H1 (cell line): ENCODE measurements around the gene RNF224. TPM values are rescaled to one million over a fixed set of nuclear protein-coding genes. Genes with fewer than 3 reads are reported as not detected.
A peak's percentile ranks its signal among the peaks of the same experiment; 100 is the strongest.

Experiments used
- CTCF ChIA-PET: fragments of 300-600 bp; sonication (Branson Sonifier 250); formaldehyde crosslinking; loops from one replicate; lab custom pipeline; 2021; ENCODE audit not compliant: partially characterized antibody; lab: Charles Lee
- POLR2A ChIA-PET: fragments of 300-600 bp; sonication (Branson Sonifier 250); formaldehyde crosslinking; loops from one replicate; lab custom pipeline; 2021; ENCODE audit warnings: inconsistent platforms; ENCODE audit not compliant: partially characterized antibody; lab: Charles Lee
- DNase-seq, 2 experiments: peaks; one replicate each; pipeline versions ENCODE4 v3.0.0 to v3.0.0-alpha.2; 2010 to 2022; ENCODE audit warnings: low spot score in 2 of 2, low read depth in 1 of 2, mixed read lengths in 1 of 2
- FAIRE-seq: peaks from 2 replicates; lab custom pipeline; 2011; peaks lifted over from hg19 to GRCh38; lab: Jason Lieb, UNC
- H2AFZ ChIP-seq: 2 replicates; pipeline ENCODE4 v1.8.1; 2012; ENCODE audit warnings: low read length, inconsistent platforms
- H2AK5ac ChIP-seq: 2 replicates; pipeline ENCODE4 v1.6.1; 2013; ENCODE audit warnings: low read depth, low read length
- H2BK120ac ChIP-seq: replicated peaks from 2 replicates; pipeline ENCODE3; 2013; ENCODE audit warnings: low read depth, low read length, inconsistent platforms
- H2BK12ac ChIP-seq: 2 replicates; pipeline ENCODE4 v1.6.1; 2013; ENCODE audit warnings: low read depth, low read length
- H2BK15ac ChIP-seq: 2 replicates; pipeline ENCODE4 v1.6.1; 2013; ENCODE audit warnings: low read length
- H2BK20ac ChIP-seq: 2 replicates; pipeline ENCODE4 v1.6.1; 2013; ENCODE audit warnings: low read length
- H2BK5ac ChIP-seq: 2 replicates; pipeline ENCODE4 v1.6.1; 2013; ENCODE audit warnings: low read depth, low read length
- H3K14ac ChIP-seq: 2 replicates; pipeline ENCODE4 v1.6.1; 2013; ENCODE audit warnings: inconsistent platforms; ENCODE audit not compliant: insufficient read length
- H3K18ac ChIP-seq: 2 replicates; pipeline ENCODE4 v1.6.1; 2013; ENCODE audit warnings: low read length; ENCODE audit errors: extremely low read depth
- H3K23ac ChIP-seq: 2 replicates; pipeline ENCODE4 v1.6.1; 2013; ENCODE audit warnings: inconsistent platforms; ENCODE audit not compliant: insufficient read length
- H3K23me2 ChIP-seq: 2 replicates; pipeline ENCODE4 v1.6.1; 2013; ENCODE audit warnings: low read depth, low read length
- H3K27ac ChIP-seq: 2 replicates; pipeline ENCODE4 v1.6.1; 2011; ENCODE audit warnings: low read depth, low read length, inconsistent platforms
- H3K27me3 ChIP-seq, 4 experiments: replicated peaks in 1 of 4; 1 replicate in 1 of 4; 2 replicates in 3 of 4; pipeline versions ENCODE4 v1.6.1 to v1.8.1; 2011 to 2013; ENCODE audit warnings: low read length in 3 of 4, mild to moderate bottlenecking in 3 of 4, inconsistent platforms in 2 of 4, mixed read lengths in 2 of 4, moderate library complexity in 1 of 4; ENCODE audit not compliant: control insufficient read depth in 3 of 4, insufficient read depth in 3 of 4; ENCODE audit errors: extremely low read depth in 1 of 4
- H3K36me3 ChIP-seq, 4 experiments: 2 replicates each; pipeline versions ENCODE4 v1.6.1 to v1.8.1; 2011 to 2013; ENCODE audit warnings: mild to moderate bottlenecking in 4 of 4, low read length in 3 of 4, moderate library complexity in 2 of 4, control low read depth in 1 of 4, inconsistent platforms in 1 of 4; ENCODE audit not compliant: insufficient read depth in 4 of 4, control insufficient read depth in 2 of 4
- H3K4ac ChIP-seq: replicated peaks from 2 replicates; pipeline ENCODE3; 2013; ENCODE audit warnings: low read length, low read depth, mixed read lengths, inconsistent platforms; ENCODE audit not compliant: insufficient read length
- H3K4me1 ChIP-seq, 4 experiments: replicated peaks in 1 of 4; 1 replicate in 1 of 4; 2 replicates in 3 of 4; pipeline versions ENCODE4 v1.6.1 to v1.8.1; 2011 to 2013; ENCODE audit warnings: low read length in 3 of 4, inconsistent platforms in 2 of 4, mixed read lengths in 1 of 4; ENCODE audit not compliant: insufficient read depth in 4 of 4, control insufficient read depth in 3 of 4
- H3K4me2 ChIP-seq, 2 experiments: 2 replicates each; pipeline versions ENCODE4 v1.6.1 to v1.8.1; 2011 to 2013; ENCODE audit warnings: low read depth in 2 of 2, low read length in 2 of 2, control low read depth in 1 of 2, inconsistent platforms in 1 of 2, mild to moderate bottlenecking in 1 of 2; ENCODE audit not compliant: insufficient read depth in 1 of 2
- H3K4me3 ChIP-seq, 4 experiments: fragments of 200-600, 300-600 bp in 1 of 4; sonication (generic), shearing (Covaris generic), sonication (Bioruptor Twin) in 1 of 4; 2 replicates each; pipeline versions ENCODE4 v1.5.1 to v1.8.1; 2011 to 2016; ENCODE audit warnings: low read length in 4 of 4, low read depth in 3 of 4, control low read depth in 2 of 4, inconsistent platforms in 2 of 4, mild to moderate bottlenecking in 2 of 4, mixed read lengths in 1 of 4, moderate library complexity in 1 of 4; ENCODE audit not compliant: insufficient read depth in 2 of 4; ENCODE audit errors: extremely low read depth in 1 of 4
- H3K56ac ChIP-seq: replicated peaks from 2 replicates; pipeline ENCODE3; 2013; ENCODE audit warnings: low read depth, mild to moderate bottlenecking, mixed read lengths, low read length, inconsistent platforms; ENCODE audit not compliant: insufficient read length
- H3K79me1 ChIP-seq: 2 replicates; pipeline ENCODE4 v1.6.1; 2013; ENCODE audit warnings: low read depth, low read length, control low read depth
- H3K79me2 ChIP-seq, 2 experiments: 2 replicates each; pipeline versions ENCODE4 v1.6.1 to v1.8.1; 2012 to 2013; ENCODE audit warnings: low read length in 2 of 2, mild to moderate bottlenecking in 2 of 2, inconsistent platforms in 1 of 2; ENCODE audit not compliant: insufficient read depth in 2 of 2, control insufficient read depth in 1 of 2
- H3K9ac ChIP-seq, 4 experiments: replicated peaks in 1 of 4; 1 replicate in 1 of 4; 2 replicates in 3 of 4; pipeline versions ENCODE4 v1.6.1 to v1.8.1; 2011 to 2013; ENCODE audit warnings: low read depth in 3 of 4, low read length in 3 of 4, control low read depth in 2 of 4, mild to moderate bottlenecking in 2 of 4, moderate library complexity in 2 of 4, inconsistent platforms in 1 of 4; ENCODE audit errors: extremely low read depth in 1 of 4
- H3K9me3 ChIP-seq, 2 experiments: 2 replicates each; pipeline versions ENCODE4 v1.6.1 to v1.8.1; 2012 to 2013; ENCODE audit warnings: mild to moderate bottlenecking in 2 of 2, moderate library complexity in 2 of 2, control low read depth in 1 of 2, inconsistent platforms in 1 of 2, low read depth in 1 of 2, low read length in 1 of 2, mixed read lengths in 1 of 2; ENCODE audit not compliant: insufficient read depth in 2 of 2
- H4K20me1 ChIP-seq, 2 experiments: replicated peaks in 1 of 2; 2 replicates each; pipeline versions ENCODE3 to v1.8.1; 2011 to 2013; ENCODE audit warnings: inconsistent platforms in 2 of 2, low read length in 2 of 2, mild to moderate bottlenecking in 1 of 2; ENCODE audit not compliant: insufficient read depth in 2 of 2, control insufficient read depth in 1 of 2
- H4K5ac ChIP-seq: 2 replicates; pipeline ENCODE4 v1.6.1; 2013; ENCODE audit warnings: low read length, low read depth, mixed read lengths, inconsistent platforms; ENCODE audit not compliant: insufficient read length
- H4K8ac ChIP-seq: 2 replicates; pipeline ENCODE4 v1.8.0; 2013; ENCODE audit warnings: mild to moderate bottlenecking, moderate library complexity, low read length, inconsistent platforms; ENCODE audit not compliant: insufficient read depth; ENCODE audit errors: extremely low read depth
- H4K91ac ChIP-seq: replicated peaks from 2 replicates; pipeline ENCODE3; 2013; ENCODE audit warnings: low read length, mixed read lengths, inconsistent platforms; ENCODE audit not compliant: insufficient read length
- ATF2 ChIP-seq: IDR thresholded peaks from 2 replicates; pipeline ENCODE4 v1.6.1; 2012; ENCODE audit warnings: low read length, inconsistent platforms
- CTBP2 ChIP-seq: IDR thresholded peaks from 2 replicates; pipeline ENCODE4 v1.7.0; 2011; ENCODE audit warnings: borderline replicate concordance, mild to moderate bottlenecking, moderate library complexity, mixed read lengths, low read length; ENCODE audit not compliant: insufficient read depth, insufficient read length
- FOSL1 ChIP-seq: IDR thresholded peaks from 2 replicates; pipeline ENCODE4 v1.6.1; 2011; ENCODE audit warnings: mild to moderate bottlenecking, low read depth, low read length, moderate library complexity; ENCODE audit not compliant: insufficient read depth
- HDAC2 ChIP-seq, 2 experiments: fragments of 300-600 bp in 1 of 2; sonication (generic) in 1 of 2; IDR thresholded peaks; 2 replicates each; pipeline ENCODE4 v1.6.1; 2011 to 2012; ENCODE audit warnings: low read depth in 2 of 2, low read length in 2 of 2, mild to moderate bottlenecking in 2 of 2, moderate library complexity in 2 of 2, borderline replicate concordance in 1 of 2, inconsistent platforms in 1 of 2
- JUN ChIP-seq: IDR thresholded peaks from 2 replicates; pipeline ENCODE4 v1.6.1; 2011; ENCODE audit warnings: low read depth, mild to moderate bottlenecking, improper control_type of control experiment, low read length
- JUND ChIP-seq: IDR thresholded peaks from 2 replicates; pipeline ENCODE4 v1.6.1; 2011; ENCODE audit warnings: mild to moderate bottlenecking, improper control_type of control experiment, low read length
- KDM4A ChIP-seq: IDR thresholded peaks from one replicate; pipeline ENCODE4 v1.7.1; 2012; ENCODE audit warnings: low read depth, mild to moderate bottlenecking, moderate library complexity, low read length, inconsistent platforms; ENCODE audit not compliant: severe bottlenecking
- RBBP5 ChIP-seq: IDR thresholded peaks from 2 replicates; pipeline ENCODE4 v1.7.1; 2012; ENCODE audit warnings: low read depth, mild to moderate bottlenecking, inconsistent platforms, low read length, moderate library complexity, borderline replicate concordance
- RNF2 ChIP-seq: fragments of 200-900, 300-1000 bp; sonication (generic); IDR thresholded peaks from 2 replicates; pipeline ENCODE4 v1.7.1; 2016; ENCODE audit warnings: borderline replicate concordance, low read depth, mild to moderate bottlenecking, antibody characterized with exemption, low read length; ENCODE audit not compliant: poor library complexity, severe bottlenecking; ENCODE audit errors: missing control alignments
- SRF ChIP-seq: IDR thresholded peaks from 2 replicates; pipeline ENCODE4 v1.6.1; 2011; ENCODE audit warnings: mild to moderate bottlenecking, low read depth, low read length, moderate library complexity
- TEAD4 ChIP-seq: IDR thresholded peaks from 2 replicates; pipeline ENCODE4 v1.6.1; 2012; ENCODE audit warnings: low read depth, low read length, inconsistent platforms, mixed read lengths
- WGBS, 2 experiments: shearing (Covaris generic) in 1 of 2; methylation state at CpG; one replicate each; pipeline versions ENCODE4 v1.1.6 to v1.1.7; 2013 to 2015; ENCODE audit warnings: low lambda C conversion rate in 2 of 2, mixed read lengths in 2 of 2, inconsistent platforms in 1 of 2, low coverage in 1 of 2, missing lambda C conversion rate in 1 of 2; ENCODE audit not compliant: insufficient replicate concordance in 2 of 2, insufficient coverage in 1 of 2, insufficient read length in 1 of 2; ENCODE audit errors: extremely low coverage in 1 of 2, missing lambda C conversion rate in 1 of 2; 5-methylcytosine and 5-hydroxymethylcytosine counted together
- polyA plus RNA-seq, 7 experiments: library from polyadenylated mRNA; depleted of rRNA in 3 of 7; stranded (reverse) in 5 of 7; unstranded in 2 of 7; fragments of >200 nt in 5 of 7; fragments of 200-250 nt in 2 of 7; gene quantifications; 1 replicate in 5 of 7; 2 replicates in 1 of 7; 4 replicates in 1 of 7; pipeline versions ENCODE4 v1.2.1 to v1.2.3, GENCODE V29; 2011 to 2013; ENCODE audit warnings: missing spikeins in 2 of 7, mixed read lengths in 2 of 7
- total RNA-seq: library from RNA; stranded (reverse); fragmentation: NEBNext Ultra II Directional; extraction: Animal tissue kit (Norgen Biotek cat#: 25700); gene quantifications from 2 replicates; pipeline ENCODE4 v1.2.1, GENCODE V29; 2021

The RNF224 gene
- total and polyA plus RNA-seq, 2 of the 8 experiments (the other 6 are each of a cell fraction or from before 2014, with no cell fraction given) = 0.24 TPM; not detected in 1

- Histone ChIP-seq H3K4me2 (no peak overlapping the region), H2BK20ac (no peak overlapping the region), H3K23me2 (no peaks in the 10 kb centered on the region), H4K20me1 (peaks cover 0 to 1% of the 10 kb centered on the region in 2 experiments), H2BK5ac (no peak overlapping the region), H3K9me3 (no peaks in the 10 kb centered on the region), H4K91ac (no peak overlapping the region), H2AFZ (no peak overlapping the region), H3K4me1 (peaks cover 0 to 19% (median 8%) of the 10 kb centered on the region in 4 experiments; a peak in 6 of 7 replicates), H3K79me2 (no peaks in the 10 kb centered on the region), H2BK120ac (no peak overlapping the region), H3K18ac (no peak overlapping the region), H3K27ac (no peak overlapping the region), H3K14ac (no peak overlapping the region), H3K4me3 (no peak overlapping the region), H3K4ac (no peak overlapping the region), H3K9ac (no peak overlapping the region), H2AK5ac (no peak overlapping the region), H4K5ac (no peak overlapping the region), H3K36me3 (no peaks in the 10 kb centered on the region), H2BK15ac (no peak overlapping the region), H3K27me3 (no peaks in the 10 kb centered on the region; a peak in 1 of 7 replicates), H2BK12ac (no peak overlapping the region), H3K23ac (no peak overlapping the region), H3K79me1 (no peaks in the 10 kb centered on the region), H4K8ac (peak overlapping the region; percentile 68), H3K56ac (no peak overlapping the region)
- FAIRE-seq = no peak
- 86% methylated on average over 10 of the region's 10 CpGs; no CpG with 5 or more reads in 1 of the 2 experiments for WGBS, 2 experiments
- no peak for DNase-seq
- CTCF ChIA-PET = interaction anchor here (0.6 to 20.2 kb wide), 2 partner anchors 39 to 114 kb away, joined by 3 to 204 read pairs; partner anchors contain the start of genes ANAPC2 and SSNA1
- POLR2A ChIA-PET = interaction anchor here (1.2 to 69.9 kb wide), 2 partner anchors 10 to 25 kb away, joined by 3 to 1462 read pairs; partner anchors contain the start of genes NELFB, STPG3, TOR4A and TUBB4B
- TF ChIP-seq ATF2 (no peak), CTBP2 (no peak), SRF (no peak), RNF2 (no peak), RBBP5 (no peak), FOSL1 (no peak), KDM4A (no peak), JUN (no peak), JUND (no peak), HDAC2 (IDR thresholded peaks at IDR 0.05; ENCODE audit: borderline replicate concordance in 1 of 2, low read depth in 2 of 2, low read length in 2 of 2) (no peak), TEAD4 (no peak)
These were observed 4.8 kb downstream of the RNF224 start for GRCh38 chr9:137232101-137232500.
